Measurements from ENCODE around the gene RANBP6.

- peak; percentile 44 for TF ChIP-seq CTCF (IDR thresholded peaks at IDR 0.05)
- no peak for TF ChIP-seq ZFX (IDR thresholded peaks at IDR 0.05; ENCODE audit: borderline replicate concordance)
Observed at GRCh38 chr9:6049798-6050197, 34.4 kb upstream of the RANBP6 start.
